ENCODE data around the gene GPN1.

GRCh38 chr2:27638709-27639108 is 9.9 kb downstream of the GPN1 start:
- TF ChIP-seq CTCF (IDR thresholded peaks at IDR 0.05; ENCODE audit: insufficient read depth, low read length, poor library complexity, severe bottlenecking) (no peak), EZH2phosphoT487 (conservative IDR thresholded peaks at IDR 0.05; ENCODE audit: low read length) (no peak)
